Heart left ventricle (tissue), 16 donors: Measurements from ENCODE around the gene TAOK3. TPM values are rescaled to one million over a fixed set of nuclear protein-coding genes. Genes with fewer than 3 reads are reported as not detected.
A peak's percentile ranks its signal among the peaks of the same experiment; 100 is the strongest.

Experiments used
- ATAC-seq, 4 donors: fragments of 200-7000 bp; cut with Tn5 transposase; one replicate each; pipeline ENCODE4 v1.9.1; 2020 to 2022; ENCODE audit warnings: moderate library complexity in 4 of 4, mild to moderate bottlenecking in 3 of 4, moderate number of reproducible peaks in 1 of 4
- DNase-seq, 5 donors: peaks; one replicate each; pipeline ENCODE4 v3.0.0-alpha.2; 2020
- H3K27ac ChIP-seq, 12 donors: fragments of 200-600 bp; sonication (generic) in 4 of 12; one replicate each; pipeline versions ENCODE4 v1.5.0 to v1.8.0; 2016 to 2022; ENCODE audit warnings: mild to moderate bottlenecking in 2 of 12
- H3K27me3 ChIP-seq, 9 donors: fragments of 200-600 bp; sonication (generic) in 2 of 9; one replicate each; pipeline versions ENCODE4 v1.5.1 to v1.8.0; 2016 to 2022; ENCODE audit warnings: mild to moderate bottlenecking in 3 of 9
- H3K36me3 ChIP-seq, 9 donors: fragments of 200-600 bp; sonication (generic) in 2 of 9; one replicate each; pipeline versions ENCODE4 v1.5.0 to v1.8.0; 2018 to 2022; ENCODE audit warnings: mild to moderate bottlenecking in 2 of 9
- H3K4me1 ChIP-seq, 12 donors: fragments of 200-600 bp; sonication (generic) in 4 of 12; one replicate each; pipeline versions ENCODE4 v1.5.0 to v1.8.0; 2016 to 2022; ENCODE audit warnings: mild to moderate bottlenecking in 3 of 12
- H3K4me3 ChIP-seq, 12 donors: fragments of 200-600 bp; sonication (generic) in 4 of 12; one replicate each; pipeline versions ENCODE4 v1.5.0 to v1.8.0; 2017 to 2022; ENCODE audit warnings: mild to moderate bottlenecking in 9 of 12, moderate library complexity in 4 of 12
- H3K9me3 ChIP-seq, 12 donors: fragments of 200-600 bp; sonication (generic) in 4 of 12; one replicate each; pipeline versions ENCODE4 v1.5.0 to v1.8.0; 2016 to 2022; ENCODE audit warnings: mild to moderate bottlenecking in 1 of 12
- CTCF ChIP-seq, 12 donors: fragments of 200-600 bp; sonication (generic) in 4 of 12; IDR thresholded peaks; one replicate each; pipeline versions ENCODE4 v1.5.0 to v1.8.0; 2018 to 2022; ENCODE audit warnings: antibody characterized with exemption in 12 of 12, mild to moderate bottlenecking in 5 of 12
- POLR2A ChIP-seq, 2 donors: fragments of 450-650 bp; IDR thresholded peaks; one replicate each; pipeline ENCODE4 v1.6.1; 2017; ENCODE audit warnings: antibody characterized with exemption in 2 of 2, mild to moderate bottlenecking in 2 of 2, moderate library complexity in 2 of 2
- WGBS, 4 donors: extraction: QIAGEN DNeasy Blood & Tissue Kit in 2 of 4; methylation state at CpG; one replicate each; pipeline versions ENCODE4 v1.1.5 to v1.1.7; 2013 to 2018; 5-methylcytosine and 5-hydroxymethylcytosine counted together
- intact Hi-C, 10 donors: fragments of 100-400 bp; cut with DNase I; formaldehyde crosslinking; loops; one replicate each; pipeline versions ENCODE4 v1.11.1 to v1.14.2; 2022
- long read RNA-seq, 3 donors: library from polyadenylated mRNA; unstranded; transcript quantifications; one replicate each; pipeline ENCODE4 v2.0.0, GENCODE V29; 2020 to 2021
- polyA plus RNA-seq, 2 donors: library from polyadenylated mRNA; stranded (reverse); fragments of 200-250 nt; gene quantifications; one replicate each; pipeline ENCODE4 v1.2.3, GENCODE V29; 2013
- total RNA-seq, 9 donors: library from RNA; depleted of rRNA in 2 of 9; stranded (reverse); fragments of >200 nt in 2 of 9; fragmentation: NEBNext Ultra II Directional in 3 of 9; extraction: Animal tissue kit (Norgen Biotek cat#: 25700) in 3 of 9; gene quantifications; one replicate each; pipeline versions ENCODE4 v1.1.0 to v1.2.4, GENCODE V29; 2016 to 2023
- donor health status: ischemic (EF 13 %, LVEDD 7.1; RV severe dilation, severe dysfunction).
- donor health status: healthy with polysubstance abuse.
- donor health status: DM: no; HTN: yes; CAD: no.
- donor health status: DM: no; HTN: no; CAD: no.
- donor health status: ischemic (EF 25% LVEDD 6.9; RV normal size, moderate dysfunction).
- donor health status: ischemic (EF 25% LVEDD 5.7; RV mildly dilated, moderate dysfunction).
- donor health status: healthy.
- donor health status: DM: yes; HTN: yes; CAD: no.
- donor health status: ischemic (EF 35%, LVEDD 5.7; RV mildly dilated, moderate dysfunction).
- donor health status: nonischemic (EF 11% LVEDD 7.7; RV severe dilation, severe dysfunction).
- donor health status: DM: yes; HTN: yes; CAD: no.
- donor health status: PGD.
- donor health status: ischemic (EF 29% LVEDD 5.4; RV normal size, mild dysfunction).
- donor health status: nonischemic (EF 23%, LVEDD 6.1; RV moderate dilation, normal function).

TAOK3 gene
- total RNA-seq: 10 to 100 TPM; 11.8 to 26.6 (median 22.2) TPM
- polyA plus RNA-seq: 10 to 100 TPM; 13.0 to 14.4 TPM
- long read RNA-seq, donor 1, full-length matches to known transcripts: 13 of 25 reads
- long read RNA-seq, donor 1, partial matches to known transcripts: 6 of 25 reads
- long read RNA-seq, donor 1, other reads (novel, unspliced or antisense): 6 of 25 reads
- long read RNA-seq, donor 2, full-length matches to known transcripts: 16 of 55 reads
- long read RNA-seq, donor 2, partial matches to known transcripts: 22 of 55 reads
- long read RNA-seq, donor 2, other reads (novel, unspliced or antisense): 17 of 55 reads
- long read RNA-seq, donor 3, full-length matches to known transcripts: 10 of 33 reads
- long read RNA-seq, donor 3, partial matches to known transcripts: 14 of 33 reads
- long read RNA-seq, donor 3, other reads (novel, unspliced or antisense): 9 of 33 reads

GRCh38 chr12:118372541-118373495, at the start of gene TAOK3:
TSS of gene TAOK3 (minus strand) at chr12:118372907. CDS start at chr12:118255567, 117,340 bp downstream.
- Histone ChIP-seq H3K27ac (peak within 1 kb of the TSS; percentile 45 to 98 (median 94)), H3K9me3 (no peaks in the 10 kb centered on the region), H3K36me3 (no peaks in the 10 kb centered on the region), H3K27me3 (no peaks in the 10 kb centered on the region), H3K4me3 (peak within 1 kb of the TSS; percentile 70 to 97 (median 90)), H3K4me1 (peaks cover 0 to 60% (median 33%) of the 10 kb centered on the region in 12 donors)
- TF ChIP-seq POLR2A (IDR thresholded peaks at IDR 0.05) (peak; percentile 74 to 97), CTCF (IDR thresholded peaks at IDR 0.05) (peak in 1 of 12 donors; percentile 18)
- peak; percentile 93 to 97 (median 96) for ATAC-seq
- intact Hi-C loops: loop anchor here in 5 of 10 donors (5.0 to 10.0 kb wide), 4 partner anchors 236 to 498 kb away; partner anchors contain the start of genes PEBP1 (in 1 of the 5) and WSB2 (in 1 of the 5)
- DNase-seq: peak; percentile 98 to 99 (median 99)
- WGBS, 4 donors: 0 to 1% (median 0%) methylated on average over 58 to 75 of the region's 75 CpGs

- no peak overlapping the region for H3K27ac ChIP-seq
These were observed 48.0 kb upstream of the TAOK3 start for GRCh38 chr12:118420673-118421072.

GRCh38 chr12:118418385-118419057, 45.8 kb upstream of the TAOK3 start:
- Histone ChIP-seq H3K9me3 (no peaks in the 10 kb centered on the region), H3K4me3 (no peak overlapping the region), H3K36me3 (peaks cover 0 to 46% (median 39%) of the 10 kb centered on the region in 9 donors), H3K27me3 (no peaks in the 10 kb centered on the region), H3K4me1 (no peaks in the 10 kb centered on the region), H3K27ac (no peak overlapping the region)
- 70 to 92% (median 89%) methylated on average over 1 of the region's 1 CpG for WGBS, 4 donors
- intact Hi-C loops: no loop called here
- ATAC-seq (peak in 1 of 4 donors; percentile 11), DNase-seq (no peak)
- TF ChIP-seq POLR2A (IDR thresholded peaks at IDR 0.05): no peak
- TF ChIP-seq CTCF (IDR thresholded peaks at IDR 0.05): no peak

More at GRCh38 chr12:118420673-118421072, 48.0 kb upstream of the TAOK3 start:
- H3K4me1 ChIP-seq: peaks cover 0 to 4% (median 0%) of the 10 kb centered on the region in 12 donors
- H3K36me3 ChIP-seq: peaks cover 0 to 25% (median 17%) of the 10 kb centered on the region in 9 donors
- WGBS, 4 donors: 90 to 96% (median 95%) methylated on average over 3 of the region's 3 CpGs
- no peaks in the 10 kb centered on the region for H3K27me3 ChIP-seq
- no peak for ATAC-seq
- no peaks in the 10 kb centered on the region for H3K9me3 ChIP-seq
- DNase-seq: no peak
- intact Hi-C loops: no loop called here
- no peak overlapping the region for H3K4me3 ChIP-seq
- TF ChIP-seq POLR2A (IDR thresholded peaks at IDR 0.05): no peak
- no peak for TF ChIP-seq CTCF (IDR thresholded peaks at IDR 0.05)
